K562 (cell line): Measurements from ENCODE around the gene ZNF768.

Experiments
- MYC ChIP-seq, 2 experiments: fragments of 250-450 bp in 1 of 2; sonication (Bioruptor Pico) in 1 of 2; IDR thresholded peaks; 2 replicates each; pipeline versions ENCODE4 v1.5.1 to v1.6.1; 2012 to 2021; ENCODE audit warnings: low read depth in 2 of 2, borderline replicate concordance in 1 of 2, improper control_type of control experiment in 1 of 2, low read length in 1 of 2, mild to moderate bottlenecking in 1 of 2, moderate library complexity in 1 of 2
- RAD21 ChIP-seq, 2 experiments: fragments of 250-450 bp in 1 of 2; fragments of 450-650 bp in 1 of 2; sonication (Bioruptor Pico) in 1 of 2; formaldehyde crosslinking in 1 of 2; IDR thresholded peaks in 1 of 2; conservative IDR thresholded peaks in 1 of 2; 2 replicates each; pipeline versions ENCODE4 v1.4.0 to v1.8.0; 2020 to 2022; ENCODE audit warnings: mild to moderate bottlenecking in 2 of 2, moderate library complexity in 1 of 2

DNA sequence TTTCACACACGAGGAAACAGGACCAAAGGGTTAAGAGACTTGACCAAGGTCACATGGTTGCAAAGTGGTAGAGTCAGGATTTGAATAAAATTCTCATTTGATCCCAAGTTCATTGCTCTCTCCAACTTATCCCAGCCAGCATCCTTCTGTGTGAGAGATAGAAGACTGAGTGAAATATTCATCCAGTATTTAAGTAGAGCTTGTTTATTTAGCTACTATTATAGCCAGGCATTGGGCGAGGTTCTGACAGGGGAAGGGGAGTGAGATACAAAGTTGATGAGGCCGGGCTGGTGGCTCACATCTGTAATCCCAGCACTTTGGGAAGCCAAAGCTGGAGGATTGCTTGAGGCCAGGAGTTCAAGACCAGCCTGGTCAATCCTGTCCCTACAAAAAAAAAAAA is 49.4 kb downstream of the ZNF768 start:
- TF ChIP-seq RAD21 (CRISPR knock-in tag; conservative IDR thresholded peaks at IDR 0.05 in 1 of 2, IDR thresholded peaks at IDR 0.05 in 1 of 2) (no peak), MYC (IDR thresholded peaks at IDR 0.05; ENCODE audit: low read depth, low read length) (no peak), MYC (CRISPR knock-in tag; IDR thresholded peaks at IDR 0.05; ENCODE audit: borderline replicate concordance, low read depth) (no peak)
